ENCODE results near the gene CCDC149. TPM values are rescaled to one million over a fixed set of nuclear protein-coding genes. Genes with fewer than 3 reads are reported as not detected.

The CCDC149 gene
- total RNA-seq, 1 experiment from 2014 or later = 5.3 TPM

DNA sequence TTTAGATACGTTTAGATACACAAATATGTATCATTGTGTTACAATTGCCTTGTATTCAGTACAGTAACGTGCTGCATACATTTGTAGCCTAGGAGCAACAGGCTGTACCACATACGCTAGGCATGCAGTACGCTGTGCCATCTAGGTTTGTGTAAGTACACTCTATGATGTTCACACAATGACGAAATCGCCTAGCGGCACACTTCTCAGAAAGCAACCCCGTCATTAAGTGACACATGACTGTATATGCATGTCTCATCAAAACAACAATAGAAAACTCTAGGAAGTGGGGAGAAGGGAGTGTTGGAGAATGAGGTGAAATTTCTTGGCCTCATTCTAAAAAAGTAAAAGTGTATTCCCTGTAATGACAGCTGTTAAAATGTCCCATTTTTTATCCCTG lies 32.7 kb downstream of the CCDC149 start:
- no peak for DNase-seq (ENCODE audit: low read depth, low spot score)
- no peaks in the 10 kb centered on the region for H3K36me3 ChIP-seq (ENCODE audit: control insufficient read depth in 1 of 2, insufficient read depth in 2 of 2, low read length in 2 of 2)
- RAD21 ChIA-PET (ENCODE audit: low non-redundant PET in 1 of 2, low total read pairs in 2 of 2, uncharacterized antibody in 2 of 2, unreplicated experiment in 2 of 2) = no interaction called here
- TF ChIP-seq POLR2AphosphoS5 (IDR thresholded peaks at IDR 0.05; ENCODE audit: low read depth, low read length) = no peak
- no peak for TF ChIP-seq FOSL1 (IDR thresholded peaks at IDR 0.05; ENCODE audit: low read depth)
- no peak for TF ChIP-seq SRF (IDR thresholded peaks at IDR 0.05; ENCODE audit: low read depth)
- TF ChIP-seq RAD21 (IDR thresholded peaks at IDR 0.05; ENCODE audit: low read depth) = no peak
- TF ChIP-seq, protein P1, sequence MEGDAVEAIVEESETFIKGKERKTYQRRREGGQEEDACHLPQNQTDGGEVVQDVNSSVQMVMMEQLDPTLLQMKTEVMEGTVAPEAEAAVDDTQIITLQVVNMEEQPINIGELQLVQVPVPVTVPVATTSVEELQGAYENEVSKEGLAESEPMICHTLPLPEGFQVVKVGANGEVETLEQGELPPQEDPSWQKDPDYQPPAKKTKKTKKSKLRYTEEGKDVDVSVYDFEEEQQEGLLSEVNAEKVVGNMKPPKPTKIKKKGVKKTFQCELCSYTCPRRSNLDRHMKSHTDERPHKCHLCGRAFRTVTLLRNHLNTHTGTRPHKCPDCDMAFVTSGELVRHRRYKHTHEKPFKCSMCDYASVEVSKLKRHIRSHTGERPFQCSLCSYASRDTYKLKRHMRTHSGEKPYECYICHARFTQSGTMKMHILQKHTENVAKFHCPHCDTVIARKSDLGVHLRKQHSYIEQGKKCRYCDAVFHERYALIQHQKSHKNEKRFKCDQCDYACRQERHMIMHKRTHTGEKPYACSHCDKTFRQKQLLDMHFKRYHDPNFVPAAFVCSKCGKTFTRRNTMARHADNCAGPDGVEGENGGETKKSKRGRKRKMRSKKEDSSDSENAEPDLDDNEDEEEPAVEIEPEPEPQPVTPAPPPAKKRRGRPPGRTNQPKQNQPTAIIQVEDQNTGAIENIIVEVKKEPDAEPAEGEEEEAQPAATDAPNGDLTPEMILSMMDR (IDR thresholded peaks at IDR 0.05 in 2 of 3, conservative IDR thresholded peaks at IDR 0.05 in 1 of 3; ENCODE audit: borderline replicate concordance in 1 of 3, insufficient read depth in 1 of 3, low read depth in 2 of 3, low read length in 2 of 3) = no peak
- TF ChIP-seq, protein P2, sequence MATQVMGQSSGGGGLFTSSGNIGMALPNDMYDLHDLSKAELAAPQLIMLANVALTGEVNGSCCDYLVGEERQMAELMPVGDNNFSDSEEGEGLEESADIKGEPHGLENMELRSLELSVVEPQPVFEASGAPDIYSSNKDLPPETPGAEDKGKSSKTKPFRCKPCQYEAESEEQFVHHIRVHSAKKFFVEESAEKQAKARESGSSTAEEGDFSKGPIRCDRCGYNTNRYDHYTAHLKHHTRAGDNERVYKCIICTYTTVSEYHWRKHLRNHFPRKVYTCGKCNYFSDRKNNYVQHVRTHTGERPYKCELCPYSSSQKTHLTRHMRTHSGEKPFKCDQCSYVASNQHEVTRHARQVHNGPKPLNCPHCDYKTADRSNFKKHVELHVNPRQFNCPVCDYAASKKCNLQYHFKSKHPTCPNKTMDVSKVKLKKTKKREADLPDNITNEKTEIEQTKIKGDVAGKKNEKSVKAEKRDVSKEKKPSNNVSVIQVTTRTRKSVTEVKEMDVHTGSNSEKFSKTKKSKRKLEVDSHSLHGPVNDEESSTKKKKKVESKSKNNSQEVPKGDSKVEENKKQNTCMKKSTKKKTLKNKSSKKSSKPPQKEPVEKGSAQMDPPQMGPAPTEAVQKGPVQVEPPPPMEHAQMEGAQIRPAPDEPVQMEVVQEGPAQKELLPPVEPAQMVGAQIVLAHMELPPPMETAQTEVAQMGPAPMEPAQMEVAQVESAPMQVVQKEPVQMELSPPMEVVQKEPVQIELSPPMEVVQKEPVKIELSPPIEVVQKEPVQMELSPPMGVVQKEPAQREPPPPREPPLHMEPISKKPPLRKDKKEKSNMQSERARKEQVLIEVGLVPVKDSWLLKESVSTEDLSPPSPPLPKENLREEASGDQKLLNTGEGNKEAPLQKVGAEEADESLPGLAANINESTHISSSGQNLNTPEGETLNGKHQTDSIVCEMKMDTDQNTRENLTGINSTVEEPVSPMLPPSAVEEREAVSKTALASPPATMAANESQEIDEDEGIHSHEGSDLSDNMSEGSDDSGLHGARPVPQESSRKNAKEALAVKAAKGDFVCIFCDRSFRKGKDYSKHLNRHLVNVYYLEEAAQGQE (IDR thresholded peaks at IDR 0.05; ENCODE audit: low read depth) = no peak
- TF ChIP-seq SIN3A (IDR thresholded peaks at IDR 0.05; ENCODE audit: low read depth) = no peak
- no peak for TF ChIP-seq ZNF274 (IDR thresholded peaks at IDR 0.05; ENCODE audit: low read depth, low read length)
- TF ChIP-seq EGR1 (IDR thresholded peaks at IDR 0.05; ENCODE audit: low read depth) = no peak
- TF ChIP-seq CBX3 (IDR thresholded peaks at IDR 0.05; ENCODE audit: low read depth) = no peak
- TF ChIP-seq ZFX (IDR thresholded peaks at IDR 0.05) = no peak
- TF ChIP-seq SP1 (IDR thresholded peaks at IDR 0.05; ENCODE audit: low read depth) = no peak
- TF ChIP-seq TCF7L2 (IDR thresholded peaks at IDR 0.05; ENCODE audit: borderline replicate concordance, extremely low read depth, insufficient read depth, insufficient read length) = no peak
- no peak overlapping the region for H2AFZ ChIP-seq (ENCODE audit: low read depth, low read length, poor library complexity, severe bottlenecking)
- H3K79me2 ChIP-seq (ENCODE audit: insufficient read depth, low read length) = no peaks in the 10 kb centered on the region
- no peak overlapping the region for H3K4me2 ChIP-seq (ENCODE audit: low read length)
- no peaks in the 10 kb centered on the region for H3K9me2 ChIP-seq (ENCODE audit: insufficient read depth)
- intact Hi-C loops (cut with micrococcal nuclease) = no loop called here
- no peaks in the 10 kb centered on the region for H3K9me3 ChIP-seq (ENCODE audit: control insufficient read depth in 1 of 2, insufficient read depth in 1 of 2, low read depth in 1 of 2, low read length in 2 of 2)
- no peak overlapping the region for H3K27ac ChIP-seq (ENCODE audit: low read depth, low read length)
- ATAC-seq = no peak
- CTCF ChIA-PET = no interaction called here
- no peak overlapping the region for H3K9ac ChIP-seq (ENCODE audit: low read length)
- no peaks in the 10 kb centered on the region for H4K20me1 ChIP-seq (ENCODE audit: insufficient read depth)
- no peaks in the 10 kb centered on the region for H3K4me1 ChIP-seq (ENCODE audit: control insufficient read depth in 1 of 2, insufficient read depth in 2 of 2, low read length in 2 of 2)
- no peak overlapping the region for H3K4me3 ChIP-seq (replicated peaks in 1 of 2; ENCODE audit: low read depth in 1 of 2, low read length in 2 of 2)
- POLR2A ChIA-PET = no interaction called here
- BruUV-seq (replicated peaks) = no TSS peak
- no peaks in the 10 kb centered on the region for H3K27me3 ChIP-seq (ENCODE audit: insufficient read depth, low read length)
